Astrocyte (in vitro differentiated cells and primary cell): ENCODE results near the gene DPP8. TPM values are rescaled to one million over a fixed set of nuclear protein-coding genes. Genes with fewer than 3 reads are reported as not detected.
"Not testable (repeated sequence)": the region's sequence is repeated elsewhere in the genome, so short reads cannot be mapped to it uniquely, and the experiment has no call there.

Experiments used
- DNase-seq: peaks from one replicate; pipeline ENCODE4 v3.0.0-alpha.2; 2010; ENCODE audit warnings: low read depth
- FAIRE-seq: peaks from 2 replicates; lab custom pipeline; 2011; peaks lifted over from hg19 to GRCh38; lab: Jason Lieb, UNC
- H2AFZ ChIP-seq: 2 replicates; pipeline ENCODE4 v1.6.0; 2012; ENCODE audit warnings: low read depth, low read length, inconsistent platforms
- H3K27ac ChIP-seq: 2 replicates; pipeline ENCODE4 v1.5.1; 2011; ENCODE audit warnings: low read depth, low read length, inconsistent platforms
- H3K27me3 ChIP-seq: 2 replicates; pipeline ENCODE4 v1.6.0; 2011; ENCODE audit warnings: low read length, inconsistent platforms; ENCODE audit not compliant: insufficient read depth
- H3K36me3 ChIP-seq: 2 replicates; pipeline ENCODE4 v1.5.1; 2011; ENCODE audit warnings: low read length, inconsistent platforms; ENCODE audit not compliant: insufficient read depth
- H3K4me1 ChIP-seq: 2 replicates; pipeline ENCODE4 v1.5.1; 2011; ENCODE audit warnings: low read length, inconsistent platforms; ENCODE audit not compliant: insufficient read depth
- H3K4me2 ChIP-seq: 2 replicates; pipeline ENCODE4 v1.6.0; 2012; ENCODE audit warnings: low read length, inconsistent platforms
- H3K4me3 ChIP-seq: 2 replicates; pipeline ENCODE4 v1.5.1; 2011; ENCODE audit warnings: low read depth, mild to moderate bottlenecking, low read length, inconsistent platforms; ENCODE audit not compliant: insufficient read depth
- H3K79me2 ChIP-seq: 2 replicates; pipeline ENCODE4 v1.6.0; 2012; ENCODE audit warnings: mild to moderate bottlenecking, low read length, inconsistent platforms; ENCODE audit not compliant: insufficient read depth
- H3K9ac ChIP-seq: 2 replicates; pipeline ENCODE4 v1.6.0; 2012; ENCODE audit warnings: mild to moderate bottlenecking, low read length, inconsistent platforms
- H3K9me3 ChIP-seq: 2 replicates; pipeline ENCODE4 v1.5.1; 2012; ENCODE audit warnings: low read depth, mild to moderate bottlenecking, low read length, inconsistent platforms; ENCODE audit not compliant: insufficient read depth
- H4K20me1 ChIP-seq: 2 replicates; pipeline ENCODE4 v1.6.0; 2012; ENCODE audit warnings: low read length, inconsistent platforms; ENCODE audit not compliant: insufficient read depth
- H3K27ac Mint-ChIP-seq: one replicate; pipeline ENCODE4 v1.8.0; 2021; ENCODE audit warnings: mild to moderate bottlenecking, mixed read lengths; ENCODE audit not compliant: unreplicated experiment
- H3K27me3 Mint-ChIP-seq: one replicate; pipeline ENCODE4 v1.8.0; 2021; ENCODE audit warnings: low read depth, mixed read lengths; ENCODE audit not compliant: unreplicated experiment
- H3K36me3 Mint-ChIP-seq: one replicate; pipeline ENCODE4 v1.8.0; 2021; ENCODE audit warnings: low read depth, mixed read lengths; ENCODE audit not compliant: unreplicated experiment
- H3K4me1 Mint-ChIP-seq: one replicate; pipeline ENCODE4 v1.8.0; 2021; ENCODE audit warnings: low read depth, mixed read lengths; ENCODE audit not compliant: unreplicated experiment
- H3K4me3 Mint-ChIP-seq: one replicate; pipeline ENCODE4 v1.8.0; 2021; ENCODE audit warnings: mild to moderate bottlenecking, moderate library complexity, mixed read lengths; ENCODE audit not compliant: unreplicated experiment
- H3K9me3 Mint-ChIP-seq: one replicate; pipeline ENCODE4 v1.8.0; 2021; ENCODE audit warnings: mild to moderate bottlenecking, mixed read lengths; ENCODE audit not compliant: unreplicated experiment
- CTCF ChIP-seq: IDR thresholded peaks from 2 replicates; pipeline ENCODE4 v1.5.1; 2011; ENCODE audit warnings: low read depth, mild to moderate bottlenecking, inconsistent platforms, low read length, moderate library complexity; ENCODE audit not compliant: insufficient read depth
- EZH2 ChIP-seq: IDR thresholded peaks from 2 replicates; pipeline ENCODE4 v1.6.1; 2012; ENCODE audit warnings: mild to moderate bottlenecking, low read length, inconsistent platforms; ENCODE audit not compliant: insufficient read depth
- total RNA-seq: library from RNA; stranded (reverse); gene quantifications from 2 replicates; pipeline ENCODE4 v1.2.1, GENCODE V29; 2021

Gene DPP8
- total RNA-seq, 1 donor from 2014 or later = 29.5 TPM

- H3K9me3 Mint-ChIP-seq = no peaks in the 10 kb centered on the region
- Histone ChIP-seq H3K27me3 (no peaks in the 10 kb centered on the region), H3K9me3 (no peaks in the 10 kb centered on the region), H3K4me2 (no peak overlapping the region), H3K4me1 (peaks cover 15% of the 10 kb centered on the region), H3K36me3 (no peaks in the 10 kb centered on the region), H3K79me2 (peaks cover 29% of the 10 kb centered on the region), H3K9ac (no peak overlapping the region), H2AFZ (no peak overlapping the region), H3K4me3 (no peak overlapping the region), H4K20me1 (peaks cover 41% of the 10 kb centered on the region), H3K27ac (no peak overlapping the region)
- no peak overlapping the region for H3K27ac Mint-ChIP-seq
- no peak overlapping the region for H3K4me3 Mint-ChIP-seq
- H3K27me3 Mint-ChIP-seq = no peaks in the 10 kb centered on the region
- peaks cover 17% of the 10 kb centered on the region for H3K36me3 Mint-ChIP-seq
- no peak for FAIRE-seq
- no peak for TF ChIP-seq CTCF
- TF ChIP-seq EZH2 = no peak
- no peak for DNase-seq
- peaks cover 21% of the 10 kb centered on the region for H3K4me1 Mint-ChIP-seq
Observed at GRCh38 chr15:65553691-65554090, 36.2 kb upstream of the DPP8 start.

GRCh38 chr15:65552851-65553250, 35.4 kb upstream of the DPP8 start:
- Histone ChIP-seq H4K20me1 (peaks cover 48% of the 10 kb centered on the region), H3K79me2 (peaks cover 37% of the 10 kb centered on the region)
- H3K4me1 Mint-ChIP-seq = peaks cover 15% of the 10 kb centered on the region
- not testable (repeated sequence) for H2AFZ ChIP-seq, H3K27me3 ChIP-seq, H3K9me3 ChIP-seq, DNase-seq, H3K36me3 ChIP-seq, H3K4me2 ChIP-seq, H3K27ac Mint-ChIP-seq, H3K27ac ChIP-seq, H3K4me1 ChIP-seq, H3K4me3 Mint-ChIP-seq, H3K4me3 ChIP-seq, H3K27me3 Mint-ChIP-seq, H3K9me3 Mint-ChIP-seq, H3K9ac ChIP-seq, FAIRE-seq
- peaks cover 17% of the 10 kb centered on the region for H3K36me3 Mint-ChIP-seq

GRCh38 chr15:65551183-65551582, 33.7 kb upstream of the DPP8 start:
- no peaks in the 10 kb centered on the region for H3K9me3 ChIP-seq
- Mint-ChIP-seq H3K27ac (peak overlapping the region; percentile 1), H3K4me3 (peak overlapping the region; percentile 5), H3K36me3 (peaks cover 17% of the 10 kb centered on the region), H3K27me3 (no peaks in the 10 kb centered on the region), H3K9me3 (no peaks in the 10 kb centered on the region), H3K4me1 (peaks cover 15% of the 10 kb centered on the region)
- peaks cover 51% of the 10 kb centered on the region for H3K79me2 ChIP-seq
- H3K27ac ChIP-seq = no peak overlapping the region
- no peak for TF ChIP-seq EZH2
- no peak for TF ChIP-seq CTCF
- H3K36me3 ChIP-seq = no peaks in the 10 kb centered on the region
- H3K4me3 ChIP-seq = no peak overlapping the region
- no peaks in the 10 kb centered on the region for H3K27me3 ChIP-seq
- peaks cover 62% of the 10 kb centered on the region for H4K20me1 ChIP-seq
- H3K4me1 ChIP-seq = peaks cover 7% of the 10 kb centered on the region
- no peak overlapping the region for H2AFZ ChIP-seq
- no peak for FAIRE-seq
- H3K4me2 ChIP-seq = peak overlapping the region; percentile 47
- no peak for DNase-seq
- no peak overlapping the region for H3K9ac ChIP-seq
